Endothelial cell of umbilical vein (primary cell): Measurements from ENCODE around the gene IL4R. TPM values are rescaled to one million over a fixed set of nuclear protein-coding genes. Genes with fewer than 3 reads are reported as not detected.

ENCODE experiments used
- BruUV-seq: library from RNA; stranded (reverse); fragments of 400-500 nt; replicated peaks from 2 replicates; lab custom pipeline; 2021; lab: Mats Ljungman, UMichigan
- CTCF ChIA-PET: fragments of 300-600, 350-600 bp; sonication (Branson Sonifier 250); formaldehyde crosslinking; loops from one replicate; lab custom pipeline; 2021; ENCODE audit warnings: antibody characterized with exemption, inconsistent platforms; lab: Charles Lee
- POLR2A ChIA-PET: fragments of 300-600, 350-600 bp; sonication (Branson Sonifier 250); formaldehyde crosslinking; loops from one replicate; lab custom pipeline; 2021; ENCODE audit warnings: antibody characterized with exemption, inconsistent platforms; lab: Charles Lee
- DNase-seq: peaks from one replicate; pipeline ENCODE4 v3.0.0-alpha.2; 2011; ENCODE audit warnings: low read depth, low spot score
- FAIRE-seq: peaks from 2 replicates; lab custom pipeline; 2011; peaks lifted over from hg19 to GRCh38; lab: Jason Lieb, UNC
- H2AFZ ChIP-seq: 2 replicates; pipeline ENCODE4 v1.6.0; 2012; ENCODE audit warnings: low read depth, low read length, control low read depth, inconsistent platforms
- H3K27ac ChIP-seq: 2 replicates; pipeline ENCODE4 v1.5.1; 2011; ENCODE audit warnings: low read depth, mild to moderate bottlenecking, control low read depth, low read length, moderate library complexity; ENCODE audit not compliant: insufficient read depth
- H3K27me3 ChIP-seq, 2 experiments: 2 replicates each; pipeline versions ENCODE4 v1.6.0 to v1.6.1; 2011; ENCODE audit warnings: low read length in 2 of 2, mixed read lengths in 1 of 2; ENCODE audit not compliant: control insufficient read depth in 2 of 2, insufficient read depth in 2 of 2
- H3K36me3 ChIP-seq, 2 experiments: 2 replicates in 1 of 2; 3 replicates in 1 of 2; pipeline ENCODE4 v1.5.1; 2011; ENCODE audit warnings: low read length in 2 of 2, mild to moderate bottlenecking in 1 of 2, moderate library complexity in 1 of 2; ENCODE audit not compliant: control insufficient read depth in 2 of 2, insufficient read depth in 2 of 2; ENCODE audit errors: extremely low read depth in 1 of 2
- H3K4me1 ChIP-seq: 3 replicates; pipeline ENCODE4 v1.5.1; 2011; ENCODE audit warnings: mild to moderate bottlenecking, low read length; ENCODE audit not compliant: control insufficient read depth, insufficient read depth; ENCODE audit errors: extremely low read depth
- H3K4me2 ChIP-seq: 2 replicates; pipeline ENCODE4 v1.6.1; 2011; ENCODE audit warnings: low read length, control low read depth, mixed read lengths; ENCODE audit not compliant: insufficient read depth
- H3K4me3 ChIP-seq, 3 experiments: fragments of 200-600 bp in 1 of 3; sonication (generic), shearing (Covaris generic) in 1 of 3; replicated peaks in 1 of 3; 2 replicates each; pipeline ENCODE4 v1.5.1; 2011 to 2016; ENCODE audit warnings: control low read depth in 3 of 3, low read length in 3 of 3, mild to moderate bottlenecking in 2 of 3, inconsistent platforms in 1 of 3, low read depth in 1 of 3, moderate library complexity in 1 of 3; ENCODE audit not compliant: insufficient read depth in 1 of 3
- H3K79me2 ChIP-seq: 2 replicates; pipeline ENCODE4 v1.6.0; 2012; ENCODE audit warnings: low read length, inconsistent platforms; ENCODE audit not compliant: control insufficient read depth, insufficient read depth
- H3K9ac ChIP-seq: replicated peaks from 2 replicates; pipeline ENCODE3; 2011; ENCODE audit warnings: low read length, control low read depth; ENCODE audit not compliant: insufficient read depth; ENCODE audit errors: extremely low read depth
- H3K9me1 ChIP-seq: replicated peaks from 3 replicates; pipeline ENCODE4 v1.6.0; 2011; ENCODE audit warnings: mild to moderate bottlenecking, low read length; ENCODE audit not compliant: control insufficient read depth, insufficient read depth; ENCODE audit errors: extremely low read depth
- H3K9me3 ChIP-seq: replicated peaks from 2 replicates; pipeline ENCODE4 v1.5.1; 2012; ENCODE audit warnings: low read length, inconsistent platforms; ENCODE audit not compliant: control insufficient read depth, insufficient read depth
- H4K20me1 ChIP-seq: replicated peaks from 2 replicates; pipeline ENCODE3; 2011; ENCODE audit warnings: mild to moderate bottlenecking, low read length; ENCODE audit not compliant: control insufficient read depth, insufficient read depth; ENCODE audit errors: extremely low read depth
- EZH2 ChIP-seq: IDR thresholded peaks from 2 replicates; pipeline ENCODE4 v1.6.1; 2012; ENCODE audit warnings: borderline replicate concordance, low read depth, mild to moderate bottlenecking, moderate library complexity, low read length, inconsistent platforms; ENCODE audit not compliant: severe bottlenecking
- FOS ChIP-seq: IDR thresholded peaks from 2 replicates; pipeline ENCODE4 v1.6.1; 2011; ENCODE audit warnings: mild to moderate bottlenecking, low read length, moderate library complexity, borderline replicate concordance; ENCODE audit not compliant: insufficient read depth
- GATA2 ChIP-seq: IDR thresholded peaks from 2 replicates; pipeline ENCODE4 v1.7.0; 2011; ENCODE audit warnings: low read depth, mild to moderate bottlenecking, moderate library complexity, mixed read lengths, low read length; ENCODE audit not compliant: insufficient read length, insufficient read depth
- MYC ChIP-seq: IDR thresholded peaks from one replicate; pipeline ENCODE4 v1.6.1; 2011; ENCODE audit warnings: mild to moderate bottlenecking, low read depth, low read length
- POLR2A ChIP-seq: IDR thresholded peaks from 2 replicates; pipeline ENCODE4 v1.6.1; 2012; ENCODE audit warnings: low read depth, mild to moderate bottlenecking, control low read depth, low read length
- POLR2AphosphoS5 ChIP-seq: IDR thresholded peaks from 2 replicates; pipeline ENCODE4 v1.6.1; 2012; ENCODE audit warnings: low read depth, mild to moderate bottlenecking, control low read depth, low read length, moderate library complexity; ENCODE audit not compliant: insufficient read depth
- dilution Hi-C: fragments of 300-500 bp; cut with MboI; formaldehyde crosslinking; loops from one replicate; pipeline ENCODE4 v1.15.0; 2019; ENCODE audit warnings: low sequenced_read_pairs; ENCODE audit not compliant: extremely low pct_ligation_motif_present
- intact Hi-C: fragments of 100-400 bp; cut with micrococcal nuclease; formaldehyde crosslinking; loops from one replicate; pipeline ENCODE4 v1.10.0; 2022
- polyA plus RNA-seq, 4 experiments: library from polyadenylated mRNA; depleted of rRNA in 3 of 4; stranded (reverse) in 3 of 4; unstranded in 1 of 4; fragments of >200 nt; gene quantifications; 2 replicates each; pipeline versions ENCODE4 v1.2.1 to v1.2.3, GENCODE V29; 2011 to 2012; ENCODE audit warnings: missing spikeins in 1 of 4
- total RNA-seq: library from RNA; stranded (reverse); gene quantifications from 2 replicates; pipeline ENCODE4 v1.2.3, GENCODE V29; 2021
- TF ChIP-seq, protein P1 (sequence below): IDR thresholded peaks from 2 replicates; pipeline ENCODE4 v1.6.1; 2011; ENCODE audit not compliant: insufficient read depth, insufficient read length
- TF ChIP-seq, protein P2 (sequence below), 2 donors: IDR thresholded peaks; 1 replicate in 1 of 2; 2 replicates in 1 of 2; pipeline ENCODE4 v1.5.1; 2011; ENCODE audit warnings: low read length in 2 of 2, mild to moderate bottlenecking in 2 of 2, moderate library complexity in 2 of 2, control low read depth in 1 of 2, inconsistent platforms in 1 of 2, low read depth in 1 of 2; ENCODE audit not compliant: insufficient read depth in 1 of 2; ENCODE audit errors: extremely low read depth in 1 of 2

IL4R gene
- total and polyA plus RNA-seq, 2 donors (not counting 3 experiments of a cell fraction or from before 2014, with no cell fraction given) = 138 to 139 TPM

DNA sequence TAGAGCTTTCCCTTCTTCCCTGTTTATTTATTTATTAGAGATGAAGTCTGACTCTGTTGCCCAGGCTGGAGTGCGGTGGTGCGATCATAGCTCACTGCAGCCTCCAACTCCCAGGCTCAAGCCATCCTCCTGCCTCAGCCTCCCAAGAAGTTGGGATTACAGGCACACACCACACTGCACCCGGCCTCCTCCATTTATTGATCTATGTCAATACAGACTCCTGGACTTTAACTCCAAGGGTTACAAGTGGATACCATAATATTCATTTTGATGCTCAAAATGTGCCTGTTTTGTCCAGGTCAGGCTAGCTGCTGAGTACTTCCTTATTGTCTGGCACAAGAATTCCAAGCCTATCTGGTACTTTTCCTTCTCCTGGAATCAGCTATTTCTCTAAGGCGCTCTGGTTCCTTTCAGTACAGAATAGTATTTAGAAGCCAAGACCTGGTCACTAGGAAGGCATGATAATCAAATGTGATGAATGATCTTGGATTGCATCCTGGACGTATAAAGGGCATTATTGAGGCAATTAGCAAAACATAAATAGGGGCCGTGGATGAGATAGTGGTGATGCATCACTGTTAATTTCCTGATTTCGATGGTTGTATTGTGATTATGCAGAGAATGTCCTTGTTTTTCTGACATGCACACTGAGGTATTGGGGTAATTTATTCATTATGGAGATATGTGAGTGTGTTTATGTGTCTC lies 21.7 kb downstream of the IL4R start:
- H3K4me3 ChIP-seq = no peak overlapping the region
- ChIA-PET POLR2A (interaction anchor here (1.0 kb wide), 1 partner anchor 32 kb away, joined by 3 read pairs; no protein-coding TSS in a partner anchor), CTCF (interaction anchor here (1.0 to 1.8 kb wide), 4 partner anchors 20 to 156 kb away, joined by 3 to 12 read pairs (median 4); no protein-coding TSS in a partner anchor)
- no peak overlapping the region for H3K9ac ChIP-seq
- peaks cover 60% of the 10 kb centered on the region for H3K79me2 ChIP-seq
- H3K9me1 ChIP-seq = no peaks in the 10 kb centered on the region
- no peaks in the 10 kb centered on the region for H4K20me1 ChIP-seq
- intact Hi-C loops (no loop called here), dilution Hi-C loops (no loop called here)
- no peaks in the 10 kb centered on the region for H3K9me3 ChIP-seq
- H3K4me1 ChIP-seq = peaks cover 42% of the 10 kb centered on the region
- no peaks in the 10 kb centered on the region for H3K27me3 ChIP-seq
- TF ChIP-seq MYC (no peak), POLR2AphosphoS5 (no peak), FOS (no peak), GATA2 (peak; percentile 65), EZH2 (no peak), POLR2A (no peak)
- TF ChIP-seq, protein P1, sequence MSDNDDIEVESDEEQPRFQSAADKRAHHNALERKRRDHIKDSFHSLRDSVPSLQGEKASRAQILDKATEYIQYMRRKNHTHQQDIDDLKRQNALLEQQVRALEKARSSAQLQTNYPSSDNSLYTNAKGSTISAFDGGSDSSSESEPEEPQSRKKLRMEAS = no peak
- TF ChIP-seq, protein P2, sequence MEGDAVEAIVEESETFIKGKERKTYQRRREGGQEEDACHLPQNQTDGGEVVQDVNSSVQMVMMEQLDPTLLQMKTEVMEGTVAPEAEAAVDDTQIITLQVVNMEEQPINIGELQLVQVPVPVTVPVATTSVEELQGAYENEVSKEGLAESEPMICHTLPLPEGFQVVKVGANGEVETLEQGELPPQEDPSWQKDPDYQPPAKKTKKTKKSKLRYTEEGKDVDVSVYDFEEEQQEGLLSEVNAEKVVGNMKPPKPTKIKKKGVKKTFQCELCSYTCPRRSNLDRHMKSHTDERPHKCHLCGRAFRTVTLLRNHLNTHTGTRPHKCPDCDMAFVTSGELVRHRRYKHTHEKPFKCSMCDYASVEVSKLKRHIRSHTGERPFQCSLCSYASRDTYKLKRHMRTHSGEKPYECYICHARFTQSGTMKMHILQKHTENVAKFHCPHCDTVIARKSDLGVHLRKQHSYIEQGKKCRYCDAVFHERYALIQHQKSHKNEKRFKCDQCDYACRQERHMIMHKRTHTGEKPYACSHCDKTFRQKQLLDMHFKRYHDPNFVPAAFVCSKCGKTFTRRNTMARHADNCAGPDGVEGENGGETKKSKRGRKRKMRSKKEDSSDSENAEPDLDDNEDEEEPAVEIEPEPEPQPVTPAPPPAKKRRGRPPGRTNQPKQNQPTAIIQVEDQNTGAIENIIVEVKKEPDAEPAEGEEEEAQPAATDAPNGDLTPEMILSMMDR (IDR thresholded peaks at IDR 0.05; ENCODE audit: extremely low read depth in 1 of 2, insufficient read depth in 1 of 2, low read depth in 1 of 2, low read length in 2 of 2) = no peak
- no TSS peak for BruUV-seq
- H3K4me2 ChIP-seq = no peak overlapping the region
- H3K36me3 ChIP-seq = peaks cover 18 to 28% of the 10 kb centered on the region in 2 experiments
- FAIRE-seq (peak; percentile 52), DNase-seq (peak; percentile 44)
- H3K27ac ChIP-seq = peak overlapping the region; percentile 36
- H2AFZ ChIP-seq = no peak overlapping the region
